K562 (cell line): Measurements from ENCODE around the gene DNASE2B. TPM values are rescaled to one million over a fixed set of nuclear protein-coding genes. Genes with fewer than 3 reads are reported as not detected.

Source experiments
- ATAC-seq: fragments of 200-7000 bp; cut with Tn5 transposase; 3 replicates; pipeline ENCODE4 v1.9.1; 2020; ENCODE audit warnings: moderate library complexity
- BruUV-seq: library from RNA; stranded (reverse); fragments of 400-500 nt; replicated peaks from 2 replicates; lab custom pipeline; 2021; lab: Mats Ljungman, UMichigan
- CTCF ChIA-PET: fragments of 300-600 bp; formaldehyde crosslinking; extraction: SDS; loops from one replicate; lab custom pipeline; 2021; ENCODE audit warnings: low intra/inter-chr PET ratio; lab: Yijun Ruan, JAX
- POLR2A ChIA-PET: fragments of 300-600, 350-650 bp; sonication (Branson Sonifier 250); formaldehyde crosslinking; extraction: SDS; loops from one replicate; lab custom pipeline; 2021; ENCODE audit warnings: antibody characterized with exemption, inconsistent platforms; lab: Yijun Ruan, JAX
- DNase-seq, 4 experiments: peaks; one replicate each; pipeline versions ENCODE4 v3.0.0 to v3.0.0-alpha.2; 2011 to 2018; ENCODE audit warnings: low spot score in 3 of 4, mixed read lengths in 3 of 4; ENCODE audit errors: extremely low read depth in 1 of 4
- FAIRE-seq: peaks from 2 replicates; lab custom pipeline; 2011; peaks lifted over from hg19 to GRCh38; lab: Jason Lieb, UNC
- H2AFZ ChIP-seq: 2 replicates; pipeline ENCODE4 v1.6.0; 2011; ENCODE audit warnings: low read depth, low read length, control low read depth, inconsistent platforms
- H3K27ac ChIP-seq: fragments of 200-600 bp; 3 replicates; pipeline ENCODE4 v1.8.0; 2011; ENCODE audit warnings: low read depth, mild to moderate bottlenecking, control low read depth, inconsistent platforms, low read length, moderate library complexity, mixed read lengths; ENCODE audit errors: extremely low read depth
- H3K27me3 ChIP-seq, 2 experiments: fragments of 300-600 bp in 1 of 2; 2 replicates in 1 of 2; 3 replicates in 1 of 2; pipeline versions ENCODE4 v1.6.0 to v1.8.0; 2011; ENCODE audit warnings: inconsistent platforms in 2 of 2, low read length in 2 of 2, mild to moderate bottlenecking in 1 of 2, mixed read lengths in 1 of 2, moderate library complexity in 1 of 2; ENCODE audit not compliant: control insufficient read depth in 2 of 2, insufficient read depth in 2 of 2
- H3K36me3 ChIP-seq: fragments of 300-600 bp; 3 replicates; pipeline ENCODE4 v1.8.0; 2011; ENCODE audit warnings: mild to moderate bottlenecking, low read length, inconsistent platforms; ENCODE audit not compliant: control insufficient read depth, insufficient read depth
- H3K4me1 ChIP-seq, 2 experiments: fragments of 200-600 bp in 1 of 2; replicated peaks in 1 of 2; 2 replicates in 1 of 2; 3 replicates in 1 of 2; pipeline versions ENCODE4 v1.5.1 to v1.8.0; 2011; ENCODE audit warnings: inconsistent platforms in 2 of 2, low read length in 2 of 2, mild to moderate bottlenecking in 1 of 2, mixed read lengths in 1 of 2, moderate library complexity in 1 of 2; ENCODE audit not compliant: control insufficient read depth in 2 of 2, insufficient read depth in 2 of 2
- H3K4me2 ChIP-seq: 2 replicates; pipeline ENCODE4 v1.6.1; 2011; ENCODE audit warnings: low read length, control low read depth, inconsistent platforms, mixed read lengths; ENCODE audit not compliant: insufficient read depth
- H3K4me3 ChIP-seq: fragments of 200-600 bp; sonication (generic), shearing (Covaris generic); 2 replicates; pipeline ENCODE4 v1.5.1; 2016; ENCODE audit warnings: control low read depth, inconsistent platforms
- H3K79me2 ChIP-seq: fragments of 200-600 bp; 3 replicates; pipeline ENCODE4 v1.8.0; 2011; ENCODE audit warnings: low read length, inconsistent platforms; ENCODE audit not compliant: control insufficient read depth, insufficient read depth
- H3K9ac ChIP-seq, 2 experiments: 2 replicates each; pipeline versions ENCODE4 v1.6.0 to v1.6.1; 2011; ENCODE audit warnings: low read depth in 2 of 2, low read length in 2 of 2, control low read depth in 1 of 2, inconsistent platforms in 1 of 2, mild to moderate bottlenecking in 1 of 2, mixed read lengths in 1 of 2; ENCODE audit not compliant: insufficient read depth in 1 of 2
- H3K9me1 ChIP-seq: one replicate; pipeline ENCODE4 v1.6.0; 2011; ENCODE audit warnings: inconsistent platforms, mild to moderate bottlenecking, low read length, moderate library complexity; ENCODE audit not compliant: control insufficient read depth, insufficient read depth
- H3K9me3 ChIP-seq: replicated peaks from 2 replicates; pipeline ENCODE4 v1.5.1; 2011; ENCODE audit warnings: low read depth, low read length, inconsistent platforms; ENCODE audit not compliant: control insufficient read depth, insufficient read depth
- H4K20me1 ChIP-seq: replicated peaks from 2 replicates; pipeline ENCODE4 v1.6.1; 2011; ENCODE audit warnings: low read length, inconsistent platforms, mixed read lengths; ENCODE audit not compliant: control insufficient read depth, insufficient read depth
- ASH1L ChIP-seq: fragments of 450-650 bp; IDR thresholded peaks from 2 replicates; pipeline ENCODE4 v1.6.1; 2018; ENCODE audit warnings: borderline replicate concordance, mild to moderate bottlenecking, low read depth; ENCODE audit not compliant: partially characterized antibody
- CCAR2 ChIP-seq: fragments of 200-400 bp; formaldehyde crosslinking; IDR thresholded peaks from 2 replicates; pipeline ENCODE4 v1.6.1; 2017; ENCODE audit warnings: mild to moderate bottlenecking, low read depth, low read length
- FOXA3 ChIP-seq, 2 experiments: fragments of 450-650 bp in 1 of 2; sonication (generic) in 1 of 2; formaldehyde crosslinking; IDR thresholded peaks in 1 of 2; conservative IDR thresholded peaks in 1 of 2; 2 replicates each; pipeline versions ENCODE4 v1.4.0 to v1.8.0; 2020 to 2022; ENCODE audit warnings: mild to moderate bottlenecking in 2 of 2, missing genetic modification reagents in 1 of 2
- HNRNPLL ChIP-seq: fragments of 200-400 bp; formaldehyde crosslinking; IDR thresholded peaks from 2 replicates; pipeline ENCODE4 v1.6.1; 2017; ENCODE audit warnings: low read length, low read depth, mild to moderate bottlenecking; ENCODE audit not compliant: poor library complexity, severe bottlenecking
- MBD1 ChIP-seq: fragments of 250-450 bp; sonication (Bioruptor Pico); IDR thresholded peaks from 2 replicates; pipeline ENCODE4 v1.8.0; 2022; ENCODE audit warnings: inconsistent platforms
- NCOA1 ChIP-seq: fragments of 450-650 bp; IDR thresholded peaks from 2 replicates; pipeline ENCODE4 v1.6.1; 2016; ENCODE audit warnings: low read depth
- PYGO2 ChIP-seq: fragments of 450-650 bp; IDR thresholded peaks from 2 replicates; pipeline ENCODE4 v1.6.1; 2016; ENCODE audit warnings: mild to moderate bottlenecking, missing genetic modification characterization, moderate library complexity, missing compliant biosample characterization
- RCOR1 ChIP-seq, 2 experiments: IDR thresholded peaks; 2 replicates each; pipeline ENCODE4 v1.6.1; 2012; ENCODE audit warnings: low read depth in 2 of 2, low read length in 2 of 2, borderline replicate concordance in 1 of 2, improper control_type of control experiment in 1 of 2
- SLC30A9 ChIP-seq: fragments of 250-450 bp; sonication (Bioruptor Pico); IDR thresholded peaks from 2 replicates; pipeline ENCODE4 v1.8.0; 2022; ENCODE audit warnings: mild to moderate bottlenecking, moderate library complexity
- ZBTB17 ChIP-seq: fragments of 450-650 bp; formaldehyde crosslinking; IDR thresholded peaks from 2 replicates; pipeline ENCODE4 v1.4.0; 2020; ENCODE audit warnings: mild to moderate bottlenecking
- ZNF76 ChIP-seq: fragments of 250-450 bp; sonication (Bioruptor Pico); IDR thresholded peaks from 2 replicates; pipeline ENCODE4 v1.4.0; 2020; ENCODE audit warnings: mild to moderate bottlenecking, moderate library complexity, borderline replicate concordance
- WGBS: fragments of 100-300 bp; shearing (Covaris generic); methylation state at CpG from one replicate; pipeline ENCODE4 v1.1.6; 2016; ENCODE audit warnings: low coverage, mixed read lengths; ENCODE audit not compliant: insufficient coverage; ENCODE audit errors: missing lambda C conversion rate; 5-methylcytosine and 5-hydroxymethylcytosine counted together
- in situ Hi-C: fragments of 300-500 bp; cut with MboI; formaldehyde crosslinking; loops from 4 replicates; pipeline ENCODE4 v1.15.0; 2018; ENCODE audit warnings: inconsistent platforms, mixed read lengths
- intact Hi-C: fragments of 100-400 bp; cut with micrococcal nuclease; formaldehyde crosslinking; loops from 2 replicates; pipeline ENCODE4 v1.14.2; 2022
- polyA plus RNA-seq, 8 experiments: library from polyadenylated mRNA; depleted of rRNA in 4 of 8; stranded (reverse) in 5 of 8; unstranded in 3 of 8; fragments of >200 nt; fragmentation: Nextera tagmentation in 2 of 8; fragmentation: Illumina TruSeq in 1 of 8; extraction: Ambion mirVana in 2 of 8; extraction: Trizol in 1 of 8; gene quantifications; 2 replicates each; pipeline versions ENCODE4 v1.2.1 to v1.2.3, GENCODE V29; 2011 to 2014; ENCODE audit warnings: inconsistent platforms in 1 of 8, missing spikeins in 1 of 8
- total RNA-seq, 7 experiments: library from RNA; depleted of rRNA in 6 of 7; stranded (reverse); fragments of >200 nt in 6 of 7; fragmentation: Illumina TruSeq in 2 of 7; extraction: Trizol in 2 of 7; gene quantifications; 2 replicates each; pipeline versions ENCODE4 v1.2.1 to v1.2.3, GENCODE V29; 2011 to 2021; ENCODE audit warnings: low replicate concordance in 1 of 7
- TF ChIP-seq, protein P1 (sequence below): fragments of 250-450 bp; sonication (Bioruptor Pico); IDR thresholded peaks from 2 replicates; pipeline ENCODE4 v1.6.1; 2021; ENCODE audit warnings: mild to moderate bottlenecking
- TF ChIP-seq, protein P2 (sequence below): fragments of 200-800 bp; sonication (Bioruptor generic); IDR thresholded peaks from 2 replicates; pipeline ENCODE4 v1.6.1; 2016; ENCODE audit warnings: missing genetic modification characterization, missing compliant biosample characterization
- TF ChIP-seq, protein P3 (sequence below): fragments of 450-650 bp; formaldehyde crosslinking; IDR thresholded peaks from 2 replicates; pipeline ENCODE4 v1.4.0; 2020; ENCODE audit warnings: mild to moderate bottlenecking, mixed read lengths

DNASE2B gene
- total and polyA plus RNA-seq, 9 of the 15 experiments (the other 6 are each of a cell fraction or from before 2014, with no cell fraction given), result not detected

DNA sequence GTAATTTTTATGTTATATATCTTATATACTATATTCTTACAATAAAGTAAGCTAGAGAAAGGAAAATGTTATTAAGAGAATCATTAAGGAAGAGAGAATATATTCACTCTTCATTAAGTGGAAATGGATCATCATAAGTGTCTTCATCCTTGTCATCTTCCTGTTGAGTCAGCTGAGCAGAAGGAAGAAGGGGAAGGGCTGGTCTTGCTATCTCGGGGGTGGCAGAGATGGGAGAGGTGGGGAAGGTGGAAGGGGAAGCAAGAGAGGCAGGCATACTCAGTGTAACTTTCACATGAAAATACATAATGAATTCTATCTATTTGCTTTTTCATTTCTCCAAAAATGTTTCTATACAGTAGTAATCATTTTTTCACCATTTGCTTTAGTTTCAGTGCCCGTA, 5.1 kb downstream of the DNASE2B start:
- FAIRE-seq, result no peak
- 4% methylated on average over 2 of the region's 2 CpGs for WGBS
- POLR2A ChIA-PET, result no interaction called here
- TF ChIP-seq ZBTB17 (CRISPR knock-in tag) (no peak), CCAR2 (no peak), SLC30A9 (CRISPR knock-in tag) (no peak), FOXA3 (CRISPR knock-in tag; conservative IDR thresholded peaks at IDR 0.05 in 1 of 2, IDR thresholded peaks at IDR 0.05 in 1 of 2) (no peak), NCOA1 (no peak), MBD1 (CRISPR knock-in tag) (no peak), RCOR1 (IDR thresholded peaks at IDR 0.05; ENCODE audit: borderline replicate concordance in 1 of 2, low read depth in 2 of 2, low read length in 2 of 2) (no peak), PYGO2 (tag) (no peak), ASH1L (no peak), HNRNPLL (no peak), ZNF76 (no peak)
- TF ChIP-seq, protein P1, sequence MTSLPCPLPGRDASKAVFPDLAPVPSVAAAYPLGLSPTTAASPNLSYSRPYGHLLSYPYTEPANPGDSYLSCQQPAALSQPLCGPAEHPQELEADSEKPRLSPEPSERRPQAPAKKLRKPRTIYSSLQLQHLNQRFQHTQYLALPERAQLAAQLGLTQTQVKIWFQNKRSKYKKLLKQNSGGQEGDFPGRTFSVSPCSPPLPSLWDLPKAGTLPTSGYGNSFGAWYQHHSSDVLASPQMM (CRISPR knock-in tag), result no peak
- TF ChIP-seq, protein P2, sequence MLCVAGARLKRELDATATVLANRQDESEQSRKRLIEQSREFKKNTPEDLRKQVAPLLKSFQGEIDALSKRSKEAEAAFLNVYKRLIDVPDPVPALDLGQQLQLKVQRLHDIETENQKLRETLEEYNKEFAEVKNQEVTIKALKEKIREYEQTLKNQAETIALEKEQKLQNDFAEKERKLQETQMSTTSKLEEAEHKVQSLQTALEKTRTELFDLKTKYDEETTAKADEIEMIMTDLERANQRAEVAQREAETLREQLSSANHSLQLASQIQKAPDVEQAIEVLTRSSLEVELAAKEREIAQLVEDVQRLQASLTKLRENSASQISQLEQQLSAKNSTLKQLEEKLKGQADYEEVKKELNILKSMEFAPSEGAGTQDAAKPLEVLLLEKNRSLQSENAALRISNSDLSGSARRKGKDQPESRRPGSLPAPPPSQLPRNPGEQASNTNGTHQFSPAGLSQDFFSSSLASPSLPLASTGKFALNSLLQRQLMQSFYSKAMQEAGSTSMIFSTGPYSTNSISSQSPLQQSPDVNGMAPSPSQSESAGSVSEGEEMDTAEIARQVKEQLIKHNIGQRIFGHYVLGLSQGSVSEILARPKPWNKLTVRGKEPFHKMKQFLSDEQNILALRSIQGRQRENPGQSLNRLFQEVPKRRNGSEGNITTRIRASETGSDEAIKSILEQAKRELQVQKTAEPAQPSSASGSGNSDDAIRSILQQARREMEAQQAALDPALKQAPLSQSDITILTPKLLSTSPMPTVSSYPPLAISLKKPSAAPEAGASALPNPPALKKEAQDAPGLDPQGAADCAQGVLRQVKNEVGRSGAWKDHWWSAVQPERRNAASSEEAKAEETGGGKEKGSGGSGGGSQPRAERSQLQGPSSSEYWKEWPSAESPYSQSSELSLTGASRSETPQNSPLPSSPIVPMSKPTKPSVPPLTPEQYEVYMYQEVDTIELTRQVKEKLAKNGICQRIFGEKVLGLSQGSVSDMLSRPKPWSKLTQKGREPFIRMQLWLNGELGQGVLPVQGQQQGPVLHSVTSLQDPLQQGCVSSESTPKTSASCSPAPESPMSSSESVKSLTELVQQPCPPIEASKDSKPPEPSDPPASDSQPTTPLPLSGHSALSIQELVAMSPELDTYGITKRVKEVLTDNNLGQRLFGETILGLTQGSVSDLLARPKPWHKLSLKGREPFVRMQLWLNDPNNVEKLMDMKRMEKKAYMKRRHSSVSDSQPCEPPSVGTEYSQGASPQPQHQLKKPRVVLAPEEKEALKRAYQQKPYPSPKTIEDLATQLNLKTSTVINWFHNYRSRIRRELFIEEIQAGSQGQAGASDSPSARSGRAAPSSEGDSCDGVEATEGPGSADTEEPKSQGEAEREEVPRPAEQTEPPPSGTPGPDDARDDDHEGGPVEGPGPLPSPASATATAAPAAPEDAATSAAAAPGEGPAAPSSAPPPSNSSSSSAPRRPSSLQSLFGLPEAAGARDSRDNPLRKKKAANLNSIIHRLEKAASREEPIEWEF (CRISPR knock-in tag), result no peak
- TF ChIP-seq, protein P3, sequence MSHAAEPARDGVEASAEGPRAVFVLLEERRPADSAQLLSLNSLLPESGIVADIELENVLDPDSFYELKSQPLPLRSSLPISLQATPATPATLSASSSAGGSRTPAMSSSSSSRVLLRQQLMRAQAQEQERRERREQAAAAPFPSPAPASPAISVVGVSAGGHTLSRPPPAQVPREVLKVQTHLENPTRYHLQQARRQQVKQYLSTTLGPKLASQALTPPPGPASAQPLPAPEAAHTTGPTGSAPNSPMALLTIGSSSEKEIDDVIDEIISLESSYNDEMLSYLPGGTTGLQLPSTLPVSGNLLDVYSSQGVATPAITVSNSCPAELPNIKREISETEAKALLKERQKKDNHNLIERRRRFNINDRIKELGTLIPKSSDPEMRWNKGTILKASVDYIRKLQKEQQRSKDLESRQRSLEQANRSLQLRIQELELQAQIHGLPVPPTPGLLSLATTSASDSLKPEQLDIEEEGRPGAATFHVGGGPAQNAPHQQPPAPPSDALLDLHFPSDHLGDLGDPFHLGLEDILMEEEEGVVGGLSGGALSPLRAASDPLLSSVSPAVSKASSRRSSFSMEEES (CRISPR knock-in tag), result no peak

More for the DNA sequence above, 5.1 kb downstream of the DNASE2B start:
- DNase-seq, result no peak
- Histone ChIP-seq H3K4me2 (no peak overlapping the region), H3K79me2 (no peaks in the 10 kb centered on the region), H3K27ac (no peak overlapping the region), H2AFZ (no peak overlapping the region), H4K20me1 (no peaks in the 10 kb centered on the region), H3K4me3 (no peak overlapping the region), H3K9ac (no peak overlapping the region), H3K27me3 (no peaks in the 10 kb centered on the region), H3K9me3 (no peaks in the 10 kb centered on the region), H3K9me1 (no peaks in the 10 kb centered on the region), H3K36me3 (no peaks in the 10 kb centered on the region), H3K4me1 (peaks cover 0 to 3% of the 10 kb centered on the region in 2 experiments; a peak in 1 of 5 replicates)
- no peak for ATAC-seq
- CTCF ChIA-PET, result no interaction called here
- BruUV-seq, result no TSS peak
- intact Hi-C loops, result no loop called here
- in situ Hi-C loops, result no loop called here
